Endothelial cell of umbilical vein (primary cell): ENCODE measurements around the gene POLE4. TPM values are rescaled to one million over a fixed set of nuclear protein-coding genes. Genes with fewer than 3 reads are reported as not detected.

Source experiments
- BruUV-seq: library from RNA; stranded (reverse); fragments of 400-500 nt; replicated peaks from 2 replicates; lab custom pipeline; 2021; lab: Mats Ljungman, UMichigan
- CTCF ChIA-PET: fragments of 300-600, 350-600 bp; sonication (Branson Sonifier 250); formaldehyde crosslinking; loops from one replicate; lab custom pipeline; 2021; ENCODE audit warnings: antibody characterized with exemption, inconsistent platforms; lab: Charles Lee
- POLR2A ChIA-PET: fragments of 300-600, 350-600 bp; sonication (Branson Sonifier 250); formaldehyde crosslinking; loops from one replicate; lab custom pipeline; 2021; ENCODE audit warnings: antibody characterized with exemption, inconsistent platforms; lab: Charles Lee
- DNase-seq: peaks from one replicate; pipeline ENCODE4 v3.0.0-alpha.2; 2011; ENCODE audit warnings: low read depth, low spot score
- FAIRE-seq: peaks from 2 replicates; lab custom pipeline; 2011; peaks lifted over from hg19 to GRCh38; lab: Jason Lieb, UNC
- H2AFZ ChIP-seq: 2 replicates; pipeline ENCODE4 v1.6.0; 2012; ENCODE audit warnings: low read depth, low read length, control low read depth, inconsistent platforms
- H3K27ac ChIP-seq: 2 replicates; pipeline ENCODE4 v1.5.1; 2011; ENCODE audit warnings: low read depth, mild to moderate bottlenecking, control low read depth, low read length, moderate library complexity; ENCODE audit not compliant: insufficient read depth
- H3K27me3 ChIP-seq, 2 experiments: 2 replicates each; pipeline versions ENCODE4 v1.6.0 to v1.6.1; 2011; ENCODE audit warnings: low read length in 2 of 2, mixed read lengths in 1 of 2; ENCODE audit not compliant: control insufficient read depth in 2 of 2, insufficient read depth in 2 of 2
- H3K36me3 ChIP-seq, 2 experiments: 2 replicates in 1 of 2; 3 replicates in 1 of 2; pipeline ENCODE4 v1.5.1; 2011; ENCODE audit warnings: low read length in 2 of 2, mild to moderate bottlenecking in 1 of 2, moderate library complexity in 1 of 2; ENCODE audit not compliant: control insufficient read depth in 2 of 2, insufficient read depth in 2 of 2; ENCODE audit errors: extremely low read depth in 1 of 2
- H3K4me1 ChIP-seq: 3 replicates; pipeline ENCODE4 v1.5.1; 2011; ENCODE audit warnings: mild to moderate bottlenecking, low read length; ENCODE audit not compliant: control insufficient read depth, insufficient read depth; ENCODE audit errors: extremely low read depth
- H3K4me2 ChIP-seq: 2 replicates; pipeline ENCODE4 v1.6.1; 2011; ENCODE audit warnings: low read length, control low read depth, mixed read lengths; ENCODE audit not compliant: insufficient read depth
- H3K4me3 ChIP-seq, 3 experiments: fragments of 200-600 bp in 1 of 3; sonication (generic), shearing (Covaris generic) in 1 of 3; replicated peaks in 1 of 3; 2 replicates each; pipeline ENCODE4 v1.5.1; 2011 to 2016; ENCODE audit warnings: control low read depth in 3 of 3, low read length in 3 of 3, mild to moderate bottlenecking in 2 of 3, inconsistent platforms in 1 of 3, low read depth in 1 of 3, moderate library complexity in 1 of 3; ENCODE audit not compliant: insufficient read depth in 1 of 3
- H3K79me2 ChIP-seq: 2 replicates; pipeline ENCODE4 v1.6.0; 2012; ENCODE audit warnings: low read length, inconsistent platforms; ENCODE audit not compliant: control insufficient read depth, insufficient read depth
- H3K9ac ChIP-seq: replicated peaks from 2 replicates; pipeline ENCODE3; 2011; ENCODE audit warnings: low read length, control low read depth; ENCODE audit not compliant: insufficient read depth; ENCODE audit errors: extremely low read depth
- H3K9me1 ChIP-seq: replicated peaks from 3 replicates; pipeline ENCODE4 v1.6.0; 2011; ENCODE audit warnings: mild to moderate bottlenecking, low read length; ENCODE audit not compliant: control insufficient read depth, insufficient read depth; ENCODE audit errors: extremely low read depth
- H3K9me3 ChIP-seq: replicated peaks from 2 replicates; pipeline ENCODE4 v1.5.1; 2012; ENCODE audit warnings: low read length, inconsistent platforms; ENCODE audit not compliant: control insufficient read depth, insufficient read depth
- H4K20me1 ChIP-seq: replicated peaks from 2 replicates; pipeline ENCODE3; 2011; ENCODE audit warnings: mild to moderate bottlenecking, low read length; ENCODE audit not compliant: control insufficient read depth, insufficient read depth; ENCODE audit errors: extremely low read depth
- EZH2 ChIP-seq: IDR thresholded peaks from 2 replicates; pipeline ENCODE4 v1.6.1; 2012; ENCODE audit warnings: borderline replicate concordance, low read depth, mild to moderate bottlenecking, moderate library complexity, low read length, inconsistent platforms; ENCODE audit not compliant: severe bottlenecking
- FOS ChIP-seq: IDR thresholded peaks from 2 replicates; pipeline ENCODE4 v1.6.1; 2011; ENCODE audit warnings: mild to moderate bottlenecking, low read length, moderate library complexity, borderline replicate concordance; ENCODE audit not compliant: insufficient read depth
- GATA2 ChIP-seq: IDR thresholded peaks from 2 replicates; pipeline ENCODE4 v1.7.0; 2011; ENCODE audit warnings: low read depth, mild to moderate bottlenecking, moderate library complexity, mixed read lengths, low read length; ENCODE audit not compliant: insufficient read length, insufficient read depth
- JUN ChIP-seq: IDR thresholded peaks from 2 replicates; pipeline ENCODE4 v1.6.1; 2011; ENCODE audit warnings: borderline replicate concordance, low read depth; ENCODE audit not compliant: insufficient read length, insufficient read depth
- MYC ChIP-seq: IDR thresholded peaks from one replicate; pipeline ENCODE4 v1.6.1; 2011; ENCODE audit warnings: mild to moderate bottlenecking, low read depth, low read length
- POLR2A ChIP-seq: IDR thresholded peaks from 2 replicates; pipeline ENCODE4 v1.6.1; 2012; ENCODE audit warnings: low read depth, mild to moderate bottlenecking, control low read depth, low read length
- POLR2AphosphoS5 ChIP-seq: IDR thresholded peaks from 2 replicates; pipeline ENCODE4 v1.6.1; 2012; ENCODE audit warnings: low read depth, mild to moderate bottlenecking, control low read depth, low read length, moderate library complexity; ENCODE audit not compliant: insufficient read depth
- dilution Hi-C: fragments of 300-500 bp; cut with MboI; formaldehyde crosslinking; loops from one replicate; pipeline ENCODE4 v1.15.0; 2019; ENCODE audit warnings: low sequenced_read_pairs; ENCODE audit not compliant: extremely low pct_ligation_motif_present
- intact Hi-C: fragments of 100-400 bp; cut with micrococcal nuclease; formaldehyde crosslinking; loops from one replicate; pipeline ENCODE4 v1.10.0; 2022
- polyA plus RNA-seq, 4 experiments: library from polyadenylated mRNA; depleted of rRNA in 3 of 4; stranded (reverse) in 3 of 4; unstranded in 1 of 4; fragments of >200 nt; gene quantifications; 2 replicates each; pipeline versions ENCODE4 v1.2.1 to v1.2.3, GENCODE V29; 2011 to 2012; ENCODE audit warnings: missing spikeins in 1 of 4
- total RNA-seq: library from RNA; stranded (reverse); gene quantifications from 2 replicates; pipeline ENCODE4 v1.2.3, GENCODE V29; 2021
- TF ChIP-seq, protein P1 (sequence below), 2 donors: IDR thresholded peaks; 1 replicate in 1 of 2; 2 replicates in 1 of 2; pipeline ENCODE4 v1.5.1; 2011; ENCODE audit warnings: low read length in 2 of 2, mild to moderate bottlenecking in 2 of 2, moderate library complexity in 2 of 2, control low read depth in 1 of 2, inconsistent platforms in 1 of 2, low read depth in 1 of 2; ENCODE audit not compliant: insufficient read depth in 1 of 2; ENCODE audit errors: extremely low read depth in 1 of 2
- TF ChIP-seq, protein P2 (sequence below): IDR thresholded peaks from 2 replicates; pipeline ENCODE4 v1.6.1; 2011; ENCODE audit not compliant: insufficient read depth, insufficient read length

The POLE4 gene
- total and polyA plus RNA-seq, 2 donors (not counting 3 experiments of a cell fraction or from before 2014, with no cell fraction given) = 21.4 to 42.6 TPM

DNA sequence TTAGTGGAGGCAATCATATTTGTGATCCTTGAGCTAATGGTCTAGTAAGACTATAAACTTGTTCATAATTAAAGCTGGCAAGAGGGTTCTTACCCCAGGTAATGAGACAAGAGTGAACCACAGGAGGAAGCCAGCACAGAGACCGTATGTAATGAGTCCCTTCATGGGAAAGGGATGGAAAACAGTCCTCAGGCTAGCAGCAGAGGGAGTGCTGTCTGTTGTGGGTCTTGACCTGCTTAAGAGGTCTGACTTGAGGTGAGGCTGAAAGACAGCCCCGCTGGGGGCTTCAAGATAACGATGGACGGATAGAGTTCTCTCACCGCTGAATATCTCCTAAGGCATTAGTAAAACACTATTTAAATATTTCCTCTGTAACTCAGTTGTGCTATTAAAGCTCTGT, 16.2 kb upstream of the POLE4 start:
- Histone ChIP-seq H3K4me2 (no peak overlapping the region), H2AFZ (no peak overlapping the region), H3K9me1 (no peaks in the 10 kb centered on the region), H3K36me3 (no peaks in the 10 kb centered on the region), H3K27ac (no peak overlapping the region), H3K9ac (no peak overlapping the region), H3K27me3 (no peaks in the 10 kb centered on the region), H4K20me1 (no peaks in the 10 kb centered on the region), H3K4me3 (no peak overlapping the region), H3K79me2 (no peaks in the 10 kb centered on the region), H3K4me1 (no peaks in the 10 kb centered on the region), H3K9me3 (no peaks in the 10 kb centered on the region)
- ChIA-PET CTCF (no interaction called here), POLR2A (no interaction called here)
- dilution Hi-C loops (no loop called here), intact Hi-C loops (no loop called here)
- BruUV-seq = no TSS peak
- TF ChIP-seq, protein P1, sequence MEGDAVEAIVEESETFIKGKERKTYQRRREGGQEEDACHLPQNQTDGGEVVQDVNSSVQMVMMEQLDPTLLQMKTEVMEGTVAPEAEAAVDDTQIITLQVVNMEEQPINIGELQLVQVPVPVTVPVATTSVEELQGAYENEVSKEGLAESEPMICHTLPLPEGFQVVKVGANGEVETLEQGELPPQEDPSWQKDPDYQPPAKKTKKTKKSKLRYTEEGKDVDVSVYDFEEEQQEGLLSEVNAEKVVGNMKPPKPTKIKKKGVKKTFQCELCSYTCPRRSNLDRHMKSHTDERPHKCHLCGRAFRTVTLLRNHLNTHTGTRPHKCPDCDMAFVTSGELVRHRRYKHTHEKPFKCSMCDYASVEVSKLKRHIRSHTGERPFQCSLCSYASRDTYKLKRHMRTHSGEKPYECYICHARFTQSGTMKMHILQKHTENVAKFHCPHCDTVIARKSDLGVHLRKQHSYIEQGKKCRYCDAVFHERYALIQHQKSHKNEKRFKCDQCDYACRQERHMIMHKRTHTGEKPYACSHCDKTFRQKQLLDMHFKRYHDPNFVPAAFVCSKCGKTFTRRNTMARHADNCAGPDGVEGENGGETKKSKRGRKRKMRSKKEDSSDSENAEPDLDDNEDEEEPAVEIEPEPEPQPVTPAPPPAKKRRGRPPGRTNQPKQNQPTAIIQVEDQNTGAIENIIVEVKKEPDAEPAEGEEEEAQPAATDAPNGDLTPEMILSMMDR (IDR thresholded peaks at IDR 0.05; ENCODE audit: extremely low read depth in 1 of 2, insufficient read depth in 1 of 2, low read depth in 1 of 2, low read length in 2 of 2) = no peak
- TF ChIP-seq, protein P2, sequence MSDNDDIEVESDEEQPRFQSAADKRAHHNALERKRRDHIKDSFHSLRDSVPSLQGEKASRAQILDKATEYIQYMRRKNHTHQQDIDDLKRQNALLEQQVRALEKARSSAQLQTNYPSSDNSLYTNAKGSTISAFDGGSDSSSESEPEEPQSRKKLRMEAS = no peak
- TF ChIP-seq POLR2AphosphoS5 (no peak), MYC (no peak), FOS (no peak), POLR2A (no peak), GATA2 (no peak), EZH2 (no peak), JUN (no peak)
- DNase-seq = no peak
- no peak for FAIRE-seq
